CD4-positive, CD25-positive, alpha-beta regulatory T cell (primary cell): ENCODE results near the gene CUZD1. TPM values are rescaled to one million over a fixed set of nuclear protein-coding genes. Genes with fewer than 3 reads are reported as not detected.
A peak's percentile ranks its signal among the peaks of the same experiment; 100 is the strongest.
"Not testable (repeated sequence)": the region's sequence is repeated elsewhere in the genome, so short reads cannot be mapped to it uniquely, and the experiment has no call there.

Source experiments
- ATAC-seq, 2 donors: fragments of 150-1000 bp; cut with Tn5 transposase; one replicate each; pipeline ENCODE4 v1.10.0; 2021; ENCODE audit warnings: low read depth in 2 of 2, moderate number of reproducible peaks in 2 of 2, moderate library complexity in 1 of 2
- DNase-seq, 3 donors: peaks; one replicate each; pipeline versions ENCODE4 v3.0.0 to v3.0.0-alpha.2; 2012 to 2022; ENCODE audit warnings: mixed read lengths in 1 of 3
- H3K27ac ChIP-seq: one replicate; pipeline ENCODE4 v1.7.0; 2013; ENCODE audit warnings: mild to moderate bottlenecking, low read length; ENCODE audit not compliant: insufficient read depth, poor library complexity, severe bottlenecking
- H3K27me3 ChIP-seq: one replicate; pipeline ENCODE4 v1.7.0; 2013; ENCODE audit warnings: low read length; ENCODE audit not compliant: control insufficient read depth, insufficient read depth
- H3K36me3 ChIP-seq: one replicate; pipeline ENCODE4 v1.7.0; 2013; ENCODE audit warnings: mild to moderate bottlenecking, low read length, moderate library complexity; ENCODE audit not compliant: control insufficient read depth, insufficient read depth
- H3K4me1 ChIP-seq: 2 replicates; pipeline ENCODE4 v1.7.0; 2013; ENCODE audit warnings: mild to moderate bottlenecking, low read length; ENCODE audit not compliant: insufficient read depth, control insufficient read depth, poor library complexity, severe bottlenecking
- H3K4me3 ChIP-seq: one replicate; pipeline ENCODE4 v1.7.0; 2013; ENCODE audit warnings: low read depth, mild to moderate bottlenecking, low read length, moderate library complexity
- H3K9me3 ChIP-seq, 2 experiments: 1 replicate in 1 of 2; 2 replicates in 1 of 2; pipeline ENCODE4 v1.7.0; 2013; ENCODE audit warnings: low read length in 2 of 2, mild to moderate bottlenecking in 1 of 2, moderate library complexity in 1 of 2; ENCODE audit not compliant: control insufficient read depth in 2 of 2
- H3K27ac Mint-ChIP-seq, 3 donors: one replicate each; pipeline ENCODE4 v1.8.0; 2020 to 2022; ENCODE audit warnings: mild to moderate bottlenecking in 3 of 3, mixed read lengths in 3 of 3, moderate library complexity in 2 of 3
- H3K27me3 Mint-ChIP-seq: one replicate; pipeline ENCODE4 v1.8.0; 2022; ENCODE audit warnings: mild to moderate bottlenecking, mixed read lengths
- H3K36me3 Mint-ChIP-seq: one replicate; pipeline ENCODE4 v1.8.0; 2020; ENCODE audit warnings: mixed read lengths
- H3K4me1 Mint-ChIP-seq, 4 donors: one replicate each; pipeline ENCODE4 v1.8.0; 2020 to 2022; ENCODE audit warnings: mixed read lengths in 4 of 4, mild to moderate bottlenecking in 1 of 4
- H3K4me3 Mint-ChIP-seq, 4 donors: one replicate each; pipeline ENCODE4 v1.8.0; 2020 to 2022; ENCODE audit warnings: mild to moderate bottlenecking in 4 of 4, mixed read lengths in 4 of 4, moderate library complexity in 3 of 4
- H3K9me3 Mint-ChIP-seq, 7 donors: one replicate each; pipeline ENCODE4 v1.8.0; 2020 to 2022; ENCODE audit warnings: mixed read lengths in 7 of 7, mild to moderate bottlenecking in 3 of 7, moderate library complexity in 2 of 7
- polyA plus RNA-seq, 4 donors: library from polyadenylated mRNA; unstranded; fragments of 300-500 nt; fragmentation: Illumina TruSeq; gene quantifications; one replicate each; pipeline ENCODE4 v1.2.3, GENCODE V29; 2021
- total RNA-seq: library from RNA; stranded (reverse); gene quantifications from one replicate; pipeline ENCODE4 v1.2.3, GENCODE V29; 2022

Gene CUZD1
- total and polyA plus RNA-seq, 5 donors from 2014 or later, result 0.53 to 1.9 (median 1.4) TPM

- peaks cover 0 to 4% (median 3%) of the 10 kb centered on the region in 7 donors for H3K9me3 Mint-ChIP-seq
- H3K27ac Mint-ChIP-seq, result no peak overlapping the region
- H3K27me3 Mint-ChIP-seq, result no peaks in the 10 kb centered on the region
- H3K4me3 Mint-ChIP-seq, result no peak overlapping the region
- H3K36me3 ChIP-seq, result peaks cover 6% of the 10 kb centered on the region
- no peaks in the 10 kb centered on the region for H3K9me3 ChIP-seq
- no peak overlapping the region for H3K4me3 ChIP-seq
- DNase-seq (no peak), ATAC-seq (no peak)
- H3K27ac ChIP-seq, result no peak overlapping the region
- peaks cover 12 to 37% (median 29%) of the 10 kb centered on the region in 4 donors for H3K4me1 Mint-ChIP-seq
- H3K27me3 ChIP-seq, result no peaks in the 10 kb centered on the region
- H3K36me3 Mint-ChIP-seq, result peaks cover 7% of the 10 kb centered on the region
- H3K4me1 ChIP-seq, result no peaks in the 10 kb centered on the region
These were observed 17.8 kb upstream of the CUZD1 start for GRCh38 chr10:122863216-122864193.

GRCh38 chr10:122861711-122862161 is 16.1 kb upstream of the CUZD1 start:
- no peak for DNase-seq
- Histone ChIP-seq H3K27ac (no peak overlapping the region), H3K27me3 (no peaks in the 10 kb centered on the region), H3K36me3 (peaks cover 11% of the 10 kb centered on the region), H3K9me3 (no peaks in the 10 kb centered on the region), H3K4me3 (no peak overlapping the region), H3K4me1 (no peaks in the 10 kb centered on the region)
- peaks cover 7 to 29% (median 24%) of the 10 kb centered on the region in 4 donors for H3K4me1 Mint-ChIP-seq
- H3K27ac Mint-ChIP-seq, result peak overlapping the region in 1 of 3 donors; percentile 46
- peaks cover 0 to 3% (median 0%) of the 10 kb centered on the region in 7 donors for H3K9me3 Mint-ChIP-seq
- no peak for ATAC-seq
- H3K36me3 Mint-ChIP-seq, result peaks cover 18% of the 10 kb centered on the region
- no peaks in the 10 kb centered on the region for H3K27me3 Mint-ChIP-seq
- no peak overlapping the region for H3K4me3 Mint-ChIP-seq

GRCh38 chr10:122859527-122859926 is 13.9 kb upstream of the CUZD1 start:
- no peaks in the 10 kb centered on the region for H3K9me3 ChIP-seq
- ATAC-seq, result no peak
- H3K27ac Mint-ChIP-seq, result no peak overlapping the region
- DNase-seq, result no peak
- no peaks in the 10 kb centered on the region for H3K27me3 Mint-ChIP-seq
- no peak overlapping the region for H3K4me3 Mint-ChIP-seq
- peaks cover 0 to 3% (median 0%) of the 10 kb centered on the region in 7 donors for H3K9me3 Mint-ChIP-seq
- H3K36me3 Mint-ChIP-seq, result peaks cover 29% of the 10 kb centered on the region
- peaks cover 5 to 18% (median 15%) of the 10 kb centered on the region in 4 donors for H3K4me1 Mint-ChIP-seq
- no peaks in the 10 kb centered on the region for H3K4me1 ChIP-seq
- H3K36me3 ChIP-seq, result peaks cover 27% of the 10 kb centered on the region
- no peak overlapping the region for H3K27ac ChIP-seq
- no peaks in the 10 kb centered on the region for H3K27me3 ChIP-seq
- H3K4me3 ChIP-seq, result no peak overlapping the region

GRCh38 chr10:122858042-122858441 is 12.4 kb upstream of the CUZD1 start:
- not testable (repeated sequence) for ATAC-seq, H3K27me3 ChIP-seq, H3K4me3 ChIP-seq, H3K27ac ChIP-seq, H3K9me3 ChIP-seq, H3K27me3 Mint-ChIP-seq, H3K4me3 Mint-ChIP-seq, H3K9me3 Mint-ChIP-seq, H3K4me1 ChIP-seq, DNase-seq, H3K27ac Mint-ChIP-seq
- Mint-ChIP-seq H3K4me1 (peaks cover 8 to 14% (median 12%) of the 10 kb centered on the region in 4 donors), H3K36me3 (peaks cover 34% of the 10 kb centered on the region)
- H3K36me3 ChIP-seq, result peaks cover 40% of the 10 kb centered on the region

GRCh38 chr10:122856902-122857301 is 11.2 kb upstream of the CUZD1 start:
- DNase-seq (no peak), ATAC-seq (no peak)
- peaks cover 0 to 3% (median 0%) of the 10 kb centered on the region in 7 donors for H3K9me3 Mint-ChIP-seq
- H3K4me1 Mint-ChIP-seq, result peaks cover 4 to 11% (median 10%) of the 10 kb centered on the region in 4 donors
- H3K27ac Mint-ChIP-seq, result peak overlapping the region in 1 of 3 donors; percentile 15
- no peaks in the 10 kb centered on the region for H3K27me3 Mint-ChIP-seq
- peaks cover 4% of the 10 kb centered on the region for H3K4me1 ChIP-seq
- no peaks in the 10 kb centered on the region for H3K27me3 ChIP-seq
- H3K4me3 ChIP-seq, result no peak overlapping the region
- no peak overlapping the region for H3K27ac ChIP-seq
- H3K36me3 Mint-ChIP-seq, result peaks cover 42% of the 10 kb centered on the region
- H3K36me3 ChIP-seq, result peaks cover 50% of the 10 kb centered on the region
- H3K4me3 Mint-ChIP-seq, result no peak overlapping the region
- H3K9me3 ChIP-seq, result peaks cover 0 to under 1% of the 10 kb centered on the region in 2 experiments

GRCh38 chr10:122855745-122856144 is 10.1 kb upstream of the CUZD1 start:
- Mint-ChIP-seq H3K4me1 (peaks cover 0 to 9% (median 8%) of the 10 kb centered on the region in 4 donors), H3K27ac (peak overlapping the region in 2 of 3 donors; percentile 5 to 68), H3K4me3 (no peak overlapping the region), H3K27me3 (no peaks in the 10 kb centered on the region), H3K9me3 (peaks cover 0 to 3% (median 0%) of the 10 kb centered on the region in 7 donors), H3K36me3 (peaks cover 42% of the 10 kb centered on the region)
- H3K27me3 ChIP-seq, result no peaks in the 10 kb centered on the region
- ATAC-seq, result no peak
- no peak overlapping the region for H3K4me3 ChIP-seq
- H3K4me1 ChIP-seq, result peaks cover 4% of the 10 kb centered on the region
- no peak overlapping the region for H3K27ac ChIP-seq
- H3K36me3 ChIP-seq, result peaks cover 56% of the 10 kb centered on the region
- DNase-seq, result no peak
- peaks cover 0 to 2% of the 10 kb centered on the region in 2 experiments for H3K9me3 ChIP-seq

- Mint-ChIP-seq H3K36me3 (peaks cover 45% of the 10 kb centered on the region), H3K27ac (peak overlapping the region in 1 of 3 donors; percentile 56), H3K27me3 (no peaks in the 10 kb centered on the region), H3K9me3 (peaks cover 0 to 3% (median 0%) of the 10 kb centered on the region in 7 donors), H3K4me3 (no peak overlapping the region), H3K4me1 (peaks cover 0 to 11% (median 9%) of the 10 kb centered on the region in 4 donors)
- Histone ChIP-seq H3K27me3 (no peaks in the 10 kb centered on the region), H3K4me1 (peaks cover 4% of the 10 kb centered on the region), H3K27ac (no peak overlapping the region), H3K36me3 (peaks cover 67% of the 10 kb centered on the region), H3K4me3 (no peak overlapping the region), H3K9me3 (peaks cover 0 to 2% of the 10 kb centered on the region in 2 experiments)
- DNase-seq (no peak), ATAC-seq (no peak)
These were observed 9.0 kb upstream of the CUZD1 start for GRCh38 chr10:122854648-122855047.
